ENCODE data around the gene MED17. TPM values are rescaled to one million over a fixed set of nuclear protein-coding genes. Genes with fewer than 3 reads are reported as not detected.

The MED17 gene
- total RNA-seq, 2 experiments from 2014 or later = 30.1 to 31.3 TPM

- POLR2A ChIA-PET = no interaction called here
- TF ChIP-seq CTCF (IDR thresholded peaks at IDR 0.05) = no peak
- CTCF ChIA-PET = no interaction called here
- ATAC-seq = no peak
- peaks cover 2% of the 10 kb centered on the region for H3K27me3 Mint-ChIP-seq
- H3K9me3 Mint-ChIP-seq = no peaks in the 10 kb centered on the region
- H3K4me1 Mint-ChIP-seq (ENCODE audit: low read depth) = no peaks in the 10 kb centered on the region
- no peaks in the 10 kb centered on the region for H3K36me3 Mint-ChIP-seq (ENCODE audit: low read depth)
- no peak for DNase-seq
- H3K4me3 Mint-ChIP-seq = no peak overlapping the region
- H3K27ac Mint-ChIP-seq = no peak overlapping the region
- intact Hi-C loops (cut with micrococcal nuclease) = no loop called here
Observed at GRCh38 chr11:93843906-93844305, 59.8 kb downstream of the MED17 start.

GRCh38 chr11:93844568-93844967 is 60.5 kb downstream of the MED17 start:
- DNase-seq (no peak), ATAC-seq (no peak)
- POLR2A ChIA-PET = no interaction called here
- CTCF ChIA-PET = no interaction called here
- Mint-ChIP-seq H3K36me3 (ENCODE audit: low read depth) (no peaks in the 10 kb centered on the region), H3K4me3 (no peak overlapping the region), H3K4me1 (ENCODE audit: low read depth) (no peaks in the 10 kb centered on the region), H3K27me3 (peaks cover 6% of the 10 kb centered on the region), H3K27ac (no peak overlapping the region), H3K9me3 (no peaks in the 10 kb centered on the region)
- no peak for TF ChIP-seq CTCF (IDR thresholded peaks at IDR 0.05)
- intact Hi-C loops (cut with micrococcal nuclease) = no loop called here

- POLR2A ChIA-PET = no interaction called here
- Mint-ChIP-seq H3K9me3 (no peaks in the 10 kb centered on the region), H3K4me1 (ENCODE audit: low read depth) (no peaks in the 10 kb centered on the region), H3K27me3 (peaks cover 8% of the 10 kb centered on the region), H3K4me3 (no peak overlapping the region), H3K27ac (no peak overlapping the region), H3K36me3 (ENCODE audit: low read depth) (no peaks in the 10 kb centered on the region)
- ATAC-seq (no peak), DNase-seq (no peak)
- CTCF ChIA-PET = no interaction called here
- intact Hi-C loops (cut with micrococcal nuclease) = no loop called here
- TF ChIP-seq CTCF (IDR thresholded peaks at IDR 0.05) = no peak
Observed at GRCh38 chr11:93845181-93846092, 61.4 kb downstream of the MED17 start.

GRCh38 chr11:93846411-93846810 is 62.3 kb downstream of the MED17 start:
- no peak for TF ChIP-seq CTCF (IDR thresholded peaks at IDR 0.05)
- Mint-ChIP-seq H3K36me3 (ENCODE audit: low read depth) (no peaks in the 10 kb centered on the region), H3K4me3 (no peak overlapping the region), H3K27ac (no peak overlapping the region), H3K4me1 (ENCODE audit: low read depth) (no peaks in the 10 kb centered on the region), H3K9me3 (no peaks in the 10 kb centered on the region), H3K27me3 (peaks cover 10% of the 10 kb centered on the region)
- ATAC-seq (no peak), DNase-seq (no peak)
- intact Hi-C loops (cut with micrococcal nuclease) = no loop called here
- ChIA-PET POLR2A (interaction anchor here (0.7 kb wide), 1 partner anchor 16 kb away, joined by 4 read pairs; no protein-coding TSS in a partner anchor), CTCF (no interaction called here)

GRCh38 chr11:93849201-93849600 is 65.1 kb downstream of the MED17 start:
- ATAC-seq (no peak), DNase-seq (no peak)
- intact Hi-C loops (cut with micrococcal nuclease) = no loop called here
- Mint-ChIP-seq H3K36me3 (ENCODE audit: low read depth) (no peaks in the 10 kb centered on the region), H3K27ac (no peak overlapping the region), H3K4me3 (no peak overlapping the region), H3K9me3 (no peaks in the 10 kb centered on the region), H3K27me3 (peaks cover 15% of the 10 kb centered on the region), H3K4me1 (ENCODE audit: low read depth) (no peaks in the 10 kb centered on the region)
- TF ChIP-seq CTCF (IDR thresholded peaks at IDR 0.05) = no peak
- ChIA-PET CTCF (interaction anchor here (1.7 kb wide), 1 partner anchor 10 kb away, joined by 4 read pairs; no protein-coding TSS in a partner anchor), POLR2A (no interaction called here)

Measured in activated CD8-positive, alpha-beta T cell treated with anti-CD3 and anti-CD28 coated beads for 36 hours (primary cell).